Transverse colon (tissue), 4 donors: ENCODE measurements around the gene PSMC2. TPM values are rescaled to one million over a fixed set of nuclear protein-coding genes. Genes with fewer than 3 reads are reported as not detected.

ENCODE experiments used
- DNase-seq: peaks from one replicate; pipeline ENCODE4 v3.0.0-alpha.2; 2019
- H3K27ac ChIP-seq, 4 donors: fragments of 200-600 bp; sonication (generic); 2 replicates each; pipeline ENCODE4 v1.5.1; 2016 to 2018; ENCODE audit warnings: inconsistent platforms in 4 of 4
- H3K27me3 ChIP-seq: fragments of 200-600 bp; sonication (generic); 2 replicates; pipeline ENCODE4 v1.5.1; 2017; ENCODE audit warnings: inconsistent platforms
- H3K36me3 ChIP-seq, 4 donors: fragments of 200-600 bp; sonication (generic); 2 replicates each; pipeline ENCODE4 v1.5.1; 2017 to 2019; ENCODE audit warnings: inconsistent platforms in 4 of 4
- H3K4me1 ChIP-seq, 4 donors: fragments of 200-600 bp; sonication (generic); 2 replicates each; pipeline ENCODE4 v1.5.1; 2017 to 2020; ENCODE audit warnings: inconsistent platforms in 4 of 4
- H3K4me3 ChIP-seq, 4 donors: fragments of 200-600 bp; sonication (generic); 1 replicate in 1 of 4; 2 replicates in 3 of 4; pipeline versions ENCODE4 v1.5.1 to v1.6.1; 2017 to 2019; ENCODE audit warnings: inconsistent platforms in 4 of 4
- H3K9me3 ChIP-seq, 2 donors: fragments of 200-600 bp; sonication (generic); 2 replicates each; pipeline ENCODE4 v1.5.1; 2017 to 2019; ENCODE audit warnings: inconsistent platforms in 2 of 2
- EP300 ChIP-seq: sonication (generic); formaldehyde crosslinking; IDR thresholded peaks from one replicate; pipeline ENCODE4 v1.6.1; 2017; ENCODE audit warnings: antibody characterized with exemption, low read depth
- POLR2A ChIP-seq: fragments of 450-650 bp; IDR thresholded peaks from one replicate; pipeline ENCODE4 v1.6.1; 2016; ENCODE audit warnings: antibody characterized with exemption, mild to moderate bottlenecking, moderate library complexity
- POLR2AphosphoS5 ChIP-seq, 3 donors: sonication (generic); formaldehyde crosslinking; IDR thresholded peaks; one replicate each; pipeline ENCODE4 v1.6.1; 2016; ENCODE audit warnings: antibody characterized with exemption in 3 of 3
- WGBS, 2 donors: methylation state at CpG; one replicate each; pipeline ENCODE4 v1.1.5; 2018; ENCODE audit warnings: low coverage in 1 of 2; 5-methylcytosine and 5-hydroxymethylcytosine counted together
- in situ Hi-C, 4 donors: fragments of 200-750 bp; cut with MboI; loops; one replicate each; pipeline versions ENCODE4 v1.15.0 to v1.15.1; 2017; ENCODE audit warnings: low sequenced_read_pairs in 3 of 4, low pct_ligation_motif_present in 1 of 4, low pct_unique_long_range_greater_than_20kb in 1 of 4
- intact Hi-C: fragments of 100-400 bp; cut with DNase I; formaldehyde crosslinking; loops from one replicate; pipeline ENCODE4 v1.15.1; 2023; ENCODE audit warnings: low total_unique reads
- total RNA-seq, 4 donors: library from RNA; depleted of rRNA; stranded (reverse); fragments of >200 nt; gene quantifications; one replicate each; pipeline ENCODE4 v1.1.0, GENCODE V29; 2016
- TF ChIP-seq, protein P1 (sequence below), 5 experiments: fragments of 200-600 bp in 3 of 5; fragments of 450-650 bp in 2 of 5; sonication (generic) in 3 of 5; IDR thresholded peaks; 1 replicate in 2 of 5; 2 replicates in 3 of 5; pipeline ENCODE4 v1.5.1; 2016 to 2017; ENCODE audit warnings: antibody characterized with exemption in 5 of 5, inconsistent platforms in 3 of 5, mild to moderate bottlenecking in 2 of 5, moderate library complexity in 1 of 5

The PSMC2 gene
- total RNA-seq, 4 donors from 2014 or later = 5.2 to 88.6 (median 55.7) TPM

GRCh38 chr7:103379270-103379975 is 32.0 kb downstream of the PSMC2 start:
- TF ChIP-seq, protein P1, sequence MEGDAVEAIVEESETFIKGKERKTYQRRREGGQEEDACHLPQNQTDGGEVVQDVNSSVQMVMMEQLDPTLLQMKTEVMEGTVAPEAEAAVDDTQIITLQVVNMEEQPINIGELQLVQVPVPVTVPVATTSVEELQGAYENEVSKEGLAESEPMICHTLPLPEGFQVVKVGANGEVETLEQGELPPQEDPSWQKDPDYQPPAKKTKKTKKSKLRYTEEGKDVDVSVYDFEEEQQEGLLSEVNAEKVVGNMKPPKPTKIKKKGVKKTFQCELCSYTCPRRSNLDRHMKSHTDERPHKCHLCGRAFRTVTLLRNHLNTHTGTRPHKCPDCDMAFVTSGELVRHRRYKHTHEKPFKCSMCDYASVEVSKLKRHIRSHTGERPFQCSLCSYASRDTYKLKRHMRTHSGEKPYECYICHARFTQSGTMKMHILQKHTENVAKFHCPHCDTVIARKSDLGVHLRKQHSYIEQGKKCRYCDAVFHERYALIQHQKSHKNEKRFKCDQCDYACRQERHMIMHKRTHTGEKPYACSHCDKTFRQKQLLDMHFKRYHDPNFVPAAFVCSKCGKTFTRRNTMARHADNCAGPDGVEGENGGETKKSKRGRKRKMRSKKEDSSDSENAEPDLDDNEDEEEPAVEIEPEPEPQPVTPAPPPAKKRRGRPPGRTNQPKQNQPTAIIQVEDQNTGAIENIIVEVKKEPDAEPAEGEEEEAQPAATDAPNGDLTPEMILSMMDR (IDR thresholded peaks at IDR 0.05) = no peak
- no peak for TF ChIP-seq POLR2AphosphoS5 (IDR thresholded peaks at IDR 0.05)
- TF ChIP-seq POLR2A = no peak
- TF ChIP-seq EP300 = no peak
- WGBS, 2 donors = 68 to 69% methylated on average over 3 of the region's 3 CpGs
- H3K27ac ChIP-seq = no peak overlapping the region
- intact Hi-C loops (no loop called here), in situ Hi-C loops (no loop called here)
- H3K4me1 ChIP-seq = no peaks in the 10 kb centered on the region
- no peaks in the 10 kb centered on the region for H3K9me3 ChIP-seq
- no peak overlapping the region for H3K4me3 ChIP-seq
- H3K27me3 ChIP-seq = no peaks in the 10 kb centered on the region
- H3K36me3 ChIP-seq = no peaks in the 10 kb centered on the region
- DNase-seq = no peak

DNA sequence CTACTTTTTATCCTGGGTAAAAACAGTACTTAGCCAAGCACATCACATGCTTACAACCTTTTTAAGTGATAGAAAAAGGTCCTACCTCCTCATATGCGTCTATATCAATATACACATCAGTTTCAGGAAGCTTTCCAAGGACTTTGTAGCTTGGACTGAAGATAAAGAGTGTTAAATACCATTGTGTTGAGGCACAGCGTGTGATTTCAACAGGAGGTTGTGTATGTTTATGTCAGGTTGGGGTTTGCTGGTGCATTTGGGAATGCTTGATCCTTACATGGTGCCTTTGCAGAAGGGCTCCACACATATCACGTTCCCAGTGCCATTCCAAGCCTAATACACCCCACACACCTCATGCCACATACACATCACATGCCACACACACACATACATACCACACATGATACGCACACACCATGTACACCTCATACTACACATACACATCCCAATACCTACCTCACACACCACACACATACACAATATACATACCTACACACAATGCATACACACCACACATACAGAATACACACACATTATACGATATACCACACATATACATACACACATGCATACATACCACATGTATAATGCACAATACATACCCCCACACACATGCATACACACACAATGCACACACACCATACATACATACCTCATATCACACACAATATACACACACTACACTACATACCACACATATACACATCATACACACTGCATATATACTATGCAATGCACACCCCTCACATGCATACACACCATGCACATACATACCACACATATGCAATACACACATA is 33.1 kb downstream of the PSMC2 start:
- intact Hi-C loops = no loop called here

DNA sequence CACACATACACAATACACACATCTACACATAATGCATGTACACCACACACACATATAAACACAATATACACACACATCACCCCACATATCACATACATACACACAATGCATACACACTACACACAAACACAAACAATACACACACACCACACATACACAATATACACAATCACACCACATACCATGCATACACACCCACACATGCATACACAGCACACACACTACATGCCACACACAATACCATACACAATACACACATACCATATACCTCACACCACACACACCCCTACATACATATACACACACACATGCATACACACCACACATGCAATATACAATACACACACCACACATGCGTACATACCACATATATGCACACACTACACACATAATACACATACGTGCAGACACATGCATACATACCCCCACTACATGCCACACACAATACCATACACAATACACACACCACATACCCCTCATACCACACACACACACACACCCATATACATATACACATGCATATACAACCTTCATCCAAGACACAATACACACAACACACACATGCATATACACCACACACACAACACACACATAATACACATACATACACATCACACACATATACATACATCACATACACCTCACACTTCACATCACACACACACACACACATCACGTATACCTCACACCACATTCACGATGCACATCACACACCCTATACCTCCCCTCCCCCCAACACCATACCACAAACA is 34.0 kb downstream of the PSMC2 start:
- Histone ChIP-seq H3K4me1 (no peaks in the 10 kb centered on the region), H3K36me3 (no peaks in the 10 kb centered on the region), H3K27me3 (no peaks in the 10 kb centered on the region), H3K4me3 (no peak overlapping the region), H3K27ac (no peak overlapping the region), H3K9me3 (no peaks in the 10 kb centered on the region)
- DNase-seq = no peak
- TF ChIP-seq, protein P1 (IDR thresholded peaks at IDR 0.05) = no peak
- TF ChIP-seq POLR2A (no peak), POLR2AphosphoS5 (IDR thresholded peaks at IDR 0.05) (no peak), EP300 (no peak)
- 87 to 90% methylated on average over 3 to 4 of the region's 4 CpGs for WGBS, 2 donors
- intact Hi-C loops (no loop called here), in situ Hi-C loops (no loop called here)

More for the DNA sequence above, 33.1 kb downstream of the PSMC2 start:
- no peak overlapping the region for H3K27ac ChIP-seq
- no peaks in the 10 kb centered on the region for H3K27me3 ChIP-seq
- WGBS, 2 donors = 68 to 81% methylated on average over 4 to 5 of the region's 5 CpGs
- in situ Hi-C loops = no loop called here
- no peak overlapping the region for H3K4me3 ChIP-seq
- DNase-seq = no peak
- H3K4me1 ChIP-seq = no peaks in the 10 kb centered on the region
- H3K9me3 ChIP-seq = no peaks in the 10 kb centered on the region
- TF ChIP-seq, protein P1 (IDR thresholded peaks at IDR 0.05) = no peak
- TF ChIP-seq POLR2A (no peak), EP300 (no peak), POLR2AphosphoS5 (IDR thresholded peaks at IDR 0.05) (no peak)
- H3K36me3 ChIP-seq = no peaks in the 10 kb centered on the region

- no peaks in the 10 kb centered on the region for H3K4me1 ChIP-seq
- no peak overlapping the region for H3K4me3 ChIP-seq
- in situ Hi-C loops = no loop called here
- WGBS, 2 donors = 75 to 92% methylated on average over 1 to 5 of the region's 5 CpGs
- no peaks in the 10 kb centered on the region for H3K9me3 ChIP-seq
- TF ChIP-seq POLR2AphosphoS5 (IDR thresholded peaks at IDR 0.05) (no peak), EP300 (no peak), POLR2A (no peak)
- TF ChIP-seq, protein P1 (IDR thresholded peaks at IDR 0.05) = no peak
- no peaks in the 10 kb centered on the region for H3K36me3 ChIP-seq
- H3K27me3 ChIP-seq = no peaks in the 10 kb centered on the region
- H3K27ac ChIP-seq = no peak overlapping the region
- intact Hi-C loops = no loop called here
- no peak for DNase-seq
Observed at GRCh38 chr7:103382032-103382402, 34.6 kb downstream of the PSMC2 start.
